Measurements from ENCODE around the gene PAPPA2. TPM values are rescaled to one million over a fixed set of nuclear protein-coding genes. Genes with fewer than 3 reads are reported as not detected.

Gene PAPPA2
- total and polyA plus RNA-seq, 9 of the 15 experiments (the other 6 are each of a cell fraction or from before 2014, with no cell fraction given) = 0.01 to 0.15 (median 0.05) TPM; not detected in 2

GRCh38 chr1:176853503-176853902 is 390.5 kb downstream of the PAPPA2 start (continued):
- 0 out of 2 replicates have a peak, but pooled peaks have one; percentile 18 for TF ChIP-seq SMAD4 (CRISPR knock-in tag; conservative IDR thresholded peaks at IDR 0.05)
- TF ChIP-seq CCNT2 (IDR thresholded peaks at IDR 0.05; ENCODE audit: borderline replicate concordance, extremely low read depth, insufficient read length, low read depth, low read length) = peak; percentile 71
- TF ChIP-seq SP1 (CRISPR knock-in tag; IDR thresholded peaks at IDR 0.05) = no peak
- TF ChIP-seq ZNF184 (CRISPR knock-in tag; IDR thresholded peaks at IDR 0.05) = no peak
- TF ChIP-seq SIX5 (IDR thresholded peaks at IDR 0.05; ENCODE audit: borderline replicate concordance in 1 of 2, insufficient read depth in 1 of 2, low read depth in 1 of 2, low read length in 2 of 2) = no peak
- TF ChIP-seq IRF2 (CRISPR knock-in tag; IDR thresholded peaks at IDR 0.05) = no peak
- no peak for TF ChIP-seq XRCC3 (IDR thresholded peaks at IDR 0.05)
- no peak for TF ChIP-seq KLF6 (CRISPR knock-in tag; IDR thresholded peaks at IDR 0.05; ENCODE audit: borderline replicate concordance)
- TF ChIP-seq MAZ (CRISPR knock-in tag; conservative IDR thresholded peaks at IDR 0.05 in 1 of 2, IDR thresholded peaks at IDR 0.05 in 1 of 2) = no peak
- TF ChIP-seq MBD2 (IDR thresholded peaks at IDR 0.05; ENCODE audit: borderline replicate concordance, low read depth) = no peak
- no peak for TF ChIP-seq SAFB2 (IDR thresholded peaks at IDR 0.05; ENCODE audit: borderline replicate concordance, low read depth, low read length, severe bottlenecking)
- TF ChIP-seq ARID4B (CRISPR knock-in tag; IDR thresholded peaks at IDR 0.05) = no peak
- no peak for TF ChIP-seq ZNF507 (tag; conservative IDR thresholded peaks at IDR 0.05)
- peak; percentile 3 for TF ChIP-seq ZFP36 (IDR thresholded peaks at IDR 0.05; ENCODE audit: low read depth, low read length, partially characterized antibody)
- no peak for TF ChIP-seq NFE2L1 (tag; IDR thresholded peaks at IDR 0.05; ENCODE audit: borderline replicate concordance, low read depth)
- no peak for TF ChIP-seq CTCFL (IDR thresholded peaks at IDR 0.05; ENCODE audit: borderline replicate concordance, insufficient read depth, low read depth, low read length, poor library complexity, severe bottlenecking)
- no peak for TF ChIP-seq SRSF3 (IDR thresholded peaks at IDR 0.05; ENCODE audit: insufficient read depth, low read length)
- no peak for TF ChIP-seq ETV6 (IDR thresholded peaks at IDR 0.05; ENCODE audit: borderline replicate concordance in 1 of 2, low read depth in 2 of 2, low read length in 1 of 2)
- no peak for TF ChIP-seq ETV6 (CRISPR knock-in tag; IDR thresholded peaks at IDR 0.05; ENCODE audit: borderline replicate concordance)
- peak; percentile 45; the same call in 1 of the 2 replicates for TF ChIP-seq CTBP1 (IDR thresholded peaks at IDR 0.05; ENCODE audit: borderline replicate concordance)
- TF ChIP-seq KAT7 (CRISPR knock-in tag; IDR thresholded peaks at IDR 0.05; ENCODE audit: borderline replicate concordance) = no peak
